Measurements from ENCODE around the gene PAFAH1B2. TPM values are rescaled to one million over a fixed set of nuclear protein-coding genes. Genes with fewer than 3 reads are reported as not detected.
"Not testable (repeated sequence)": the region's sequence is repeated elsewhere in the genome, so short reads cannot be mapped to it uniquely, and the experiment has no call there.

Gene PAFAH1B2
- total and polyA plus RNA-seq, 7 experiments from 2014 or later: 13.6 to 62.0 (median 53.6) TPM

DNA sequence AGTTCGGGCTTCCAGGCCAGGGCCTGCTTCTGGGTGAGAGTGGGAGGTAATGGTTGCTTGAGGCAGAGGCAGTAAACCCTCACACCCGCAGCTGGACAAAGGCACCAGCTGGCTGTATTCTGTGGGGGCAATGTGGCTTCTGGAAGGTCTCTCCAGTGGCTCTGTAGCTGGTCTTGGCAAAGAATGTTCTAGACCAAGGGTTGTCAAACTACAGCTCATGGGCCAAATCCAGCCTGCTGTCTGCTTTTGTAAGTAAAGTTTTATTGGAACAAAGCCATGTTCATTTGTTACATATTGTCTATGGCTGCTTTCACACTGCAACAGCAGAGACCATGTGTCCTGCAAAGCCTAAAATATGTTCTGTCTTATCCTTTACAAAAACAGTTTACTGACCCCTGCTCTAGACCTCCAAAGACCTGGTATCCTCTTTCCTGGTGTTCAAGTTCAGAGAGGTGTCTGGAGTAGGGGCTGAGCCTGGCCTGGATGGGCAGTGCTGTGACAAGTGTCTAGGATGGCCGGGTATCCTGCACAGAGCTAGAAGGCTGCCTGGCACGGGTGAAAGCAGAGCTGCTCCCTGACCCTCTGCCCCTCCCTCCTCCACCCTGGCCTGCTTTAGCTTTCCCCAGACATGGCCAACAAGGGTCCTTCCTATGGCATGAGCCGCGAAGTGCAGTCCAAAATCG lies 58.4 kb downstream of the PAFAH1B2 start:
- peaks cover 4 to 10% (median 8%) of the 10 kb centered on the region in 5 donors for H3K36me3 Mint-ChIP-seq
- peak overlapping the region in 5 of 9 donors; percentile 16 to 76 (median 48) for H3K27ac Mint-ChIP-seq
- DNase-seq (no peak), ATAC-seq (no peak)
- CTCF ChIA-PET: interaction anchor here (1.2 kb wide), 1 partner anchor 24 kb away, joined by 3 read pairs; no protein-coding TSS in a partner anchor
- H3K9me3 ChIP-seq (ENCODE audit: control insufficient read depth in 2 of 3, low read length in 3 of 3): no peaks in the 10 kb centered on the region
- H3K9me3 Mint-ChIP-seq: no peaks in the 10 kb centered on the region
- no peak overlapping the region for H3K4me3 Mint-ChIP-seq
- intact Hi-C loops (cut with micrococcal nuclease): no loop called here
- peaks cover 0 to 54% (median 7%) of the 10 kb centered on the region in 3 experiments for H3K36me3 ChIP-seq (ENCODE audit: control insufficient read depth in 2 of 3, insufficient read depth in 3 of 3, low read length in 3 of 3)
- POLR2A ChIA-PET: interaction anchor here (0.6 to 1.6 kb wide), 3 partner anchors 13 to 1351 kb away, joined by 3 to 4 read pairs (median 4); no protein-coding TSS in a partner anchor
- no peaks in the 10 kb centered on the region for H3K27me3 Mint-ChIP-seq
- H3K4me1 Mint-ChIP-seq: peaks cover 0 to 5% (median 0%) of the 10 kb centered on the region in 7 donors
- no peaks in the 10 kb centered on the region for H3K4me1 ChIP-seq (ENCODE audit: control insufficient read depth in 2 of 2, insufficient read depth in 2 of 2, low read length in 2 of 2)
- H3K27ac ChIP-seq (ENCODE audit: low read depth, low read length): no peak overlapping the region
- no peak overlapping the region for H3K4me3 ChIP-seq (ENCODE audit: low read length)
- no peaks in the 10 kb centered on the region for H3K27me3 ChIP-seq (ENCODE audit: control insufficient read depth in 2 of 2, insufficient read depth in 2 of 2, low read length in 2 of 2)

GRCh38 chr11:117203069-117203407 lies 59.0 kb downstream of the PAFAH1B2 start:
- DNase-seq (no peak), ATAC-seq (peak; percentile 16)
- peaks cover 0 to 5% (median 0%) of the 10 kb centered on the region in 7 donors for H3K4me1 Mint-ChIP-seq
- Histone ChIP-seq H3K9me3 (ENCODE audit: control insufficient read depth in 2 of 3, low read length in 3 of 3) (no peaks in the 10 kb centered on the region), H3K27ac (ENCODE audit: low read depth, low read length) (no peak overlapping the region), H3K27me3 (ENCODE audit: control insufficient read depth in 2 of 2, insufficient read depth in 2 of 2, low read length in 2 of 2) (no peaks in the 10 kb centered on the region), H3K4me1 (ENCODE audit: control insufficient read depth in 2 of 2, insufficient read depth in 2 of 2, low read length in 2 of 2) (no peaks in the 10 kb centered on the region), H3K4me3 (ENCODE audit: low read length) (no peak overlapping the region), H3K36me3 (ENCODE audit: control insufficient read depth in 2 of 3, insufficient read depth in 3 of 3, low read length in 3 of 3) (peaks cover 0 to 52% (median 7%) of the 10 kb centered on the region in 3 experiments)
- no peak overlapping the region for H3K4me3 Mint-ChIP-seq
- POLR2A ChIA-PET: interaction anchor here (0.6 to 1.6 kb wide), 2 partner anchors 12 to 1351 kb away, joined by 4 read pairs; no protein-coding TSS in a partner anchor
- peaks cover 4 to 10% (median 8%) of the 10 kb centered on the region in 5 donors for H3K36me3 Mint-ChIP-seq
- CTCF ChIA-PET: no interaction called here
- no peaks in the 10 kb centered on the region for H3K9me3 Mint-ChIP-seq
- no peaks in the 10 kb centered on the region for H3K27me3 Mint-ChIP-seq
- peak overlapping the region in 4 of 9 donors; percentile 36 to 76 (median 58) for H3K27ac Mint-ChIP-seq
- intact Hi-C loops (cut with micrococcal nuclease): no loop called here

DNA sequence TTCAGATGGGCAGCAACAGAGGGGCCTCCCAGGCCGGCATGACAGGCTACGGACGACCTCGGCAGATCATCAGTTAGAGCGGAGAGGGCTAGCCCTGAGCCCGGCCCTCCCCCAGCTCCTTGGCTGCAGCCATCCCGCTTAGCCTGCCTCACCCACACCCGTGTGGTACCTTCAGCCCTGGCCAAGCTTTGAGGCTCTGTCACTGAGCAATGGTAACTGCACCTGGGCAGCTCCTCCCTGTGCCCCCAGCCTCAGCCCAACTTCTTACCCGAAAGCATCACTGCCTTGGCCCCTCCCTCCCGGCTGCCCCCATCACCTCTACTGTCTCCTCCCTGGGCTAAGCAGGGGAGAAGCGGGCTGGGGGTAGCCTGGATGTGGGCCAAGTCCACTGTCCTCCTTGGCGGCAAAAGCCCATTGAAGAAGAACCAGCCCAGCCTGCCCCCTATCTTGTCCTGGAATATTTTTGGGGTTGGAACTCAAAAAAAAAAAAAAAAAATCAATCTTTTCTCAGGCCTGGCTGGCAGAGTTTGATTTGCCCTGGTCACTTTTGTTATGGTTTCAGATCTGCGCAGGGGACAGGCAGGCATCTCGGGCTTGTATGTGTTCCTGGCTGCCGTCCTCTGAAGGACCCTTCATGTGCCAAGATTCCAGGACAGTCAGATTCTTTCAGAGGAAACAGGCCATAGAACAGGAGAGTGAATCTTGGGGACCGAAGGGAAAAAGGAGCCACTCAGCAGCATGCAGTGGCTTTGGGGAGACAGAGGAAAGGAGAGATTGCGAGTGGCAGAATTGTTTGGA lies 60.4 kb downstream of the PAFAH1B2 start:
- ATAC-seq (no peak), DNase-seq (no peak)
- H3K9me3 ChIP-seq (ENCODE audit: control insufficient read depth in 2 of 3, low read length in 3 of 3): no peaks in the 10 kb centered on the region
- H3K4me1 ChIP-seq (ENCODE audit: control insufficient read depth in 2 of 2, insufficient read depth in 2 of 2, low read length in 2 of 2): no peaks in the 10 kb centered on the region
- Mint-ChIP-seq H3K9me3 (no peaks in the 10 kb centered on the region), H3K4me1 (peaks cover 0 to 5% (median 0%) of the 10 kb centered on the region in 7 donors), H3K27me3 (no peaks in the 10 kb centered on the region), H3K4me3 (no peak overlapping the region), H3K27ac (peak overlapping the region in 4 of 9 donors; percentile 36 to 68 (median 54)), H3K36me3 (peaks cover 4 to 14% (median 8%) of the 10 kb centered on the region in 5 donors)
- no peaks in the 10 kb centered on the region for H3K27me3 ChIP-seq (ENCODE audit: control insufficient read depth in 2 of 2, insufficient read depth in 2 of 2, low read length in 2 of 2)
- H3K4me3 ChIP-seq (ENCODE audit: low read length): no peak overlapping the region
- ChIA-PET POLR2A (no interaction called here), CTCF (interaction anchor here (1.3 kb wide), 1 partner anchor 24 kb away, joined by 3 read pairs; no protein-coding TSS in a partner anchor)
- H3K27ac ChIP-seq (ENCODE audit: low read depth, low read length): no peak overlapping the region
- intact Hi-C loops (cut with micrococcal nuclease): loop anchor here in 1 of 2 donors (5.0 kb wide), 1 partner anchor 72 kb away; no protein-coding TSS in a partner anchor
- peaks cover 0 to 48% (median 7%) of the 10 kb centered on the region in 3 experiments for H3K36me3 ChIP-seq (ENCODE audit: control insufficient read depth in 2 of 3, insufficient read depth in 3 of 3, low read length in 3 of 3)

DNA sequence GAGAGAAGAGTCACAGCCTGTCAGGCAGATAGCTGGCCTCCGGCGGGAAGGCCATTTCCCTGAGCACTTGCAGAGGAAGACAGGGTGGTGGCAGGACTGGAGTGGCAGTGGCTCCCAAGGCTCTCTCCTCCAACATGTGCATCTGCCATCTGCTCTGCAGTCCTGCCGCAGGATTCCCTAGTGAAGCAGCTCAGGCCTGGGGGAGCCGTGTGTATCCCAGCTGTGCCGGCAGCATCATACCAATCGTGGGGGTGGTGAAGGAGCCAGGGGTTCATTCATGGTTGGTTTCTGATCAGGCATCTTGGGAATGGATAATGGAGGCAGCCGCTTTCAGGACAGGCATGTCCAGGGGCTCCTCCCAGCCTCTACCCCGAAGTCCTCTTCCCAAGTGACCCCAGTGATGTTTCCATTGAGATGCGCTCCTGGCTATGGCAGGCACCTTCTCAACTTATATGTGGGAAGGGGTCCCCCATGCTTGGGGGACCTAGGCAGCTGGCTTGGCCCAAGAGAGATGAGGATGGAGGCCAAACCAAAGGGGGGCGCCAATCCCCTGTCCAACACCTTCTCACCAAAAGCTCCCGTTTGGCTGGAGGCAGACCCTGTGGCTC lies 61.2 kb downstream of the PAFAH1B2 start:
- H3K27ac Mint-ChIP-seq: peak overlapping the region in 3 of 9 donors; percentile 44 to 68 (median 64)
- intact Hi-C loops (cut with micrococcal nuclease): loop anchor here in 1 of 2 donors (5.0 kb wide), 1 partner anchor 73 kb away; no protein-coding TSS in a partner anchor
- no peak for DNase-seq
- H3K27me3 ChIP-seq (ENCODE audit: control insufficient read depth in 2 of 2, insufficient read depth in 2 of 2, low read length in 2 of 2): no peaks in the 10 kb centered on the region
- H3K27ac ChIP-seq (ENCODE audit: low read depth, low read length): no peak overlapping the region
- ChIA-PET CTCF (interaction anchor here (1.3 kb wide), 1 partner anchor 25 kb away, joined by 3 read pairs; no protein-coding TSS in a partner anchor), POLR2A (no interaction called here)
- H3K4me3 Mint-ChIP-seq: no peak overlapping the region
- no peaks in the 10 kb centered on the region for H3K27me3 Mint-ChIP-seq
- peaks cover 0 to 48% (median 7%) of the 10 kb centered on the region in 3 experiments for H3K36me3 ChIP-seq (ENCODE audit: control insufficient read depth in 2 of 3, insufficient read depth in 3 of 3, low read length in 3 of 3)
- H3K9me3 ChIP-seq (ENCODE audit: control insufficient read depth in 2 of 3, low read length in 3 of 3): no peaks in the 10 kb centered on the region
- no peak overlapping the region for H3K4me3 ChIP-seq (ENCODE audit: low read length)
- no peaks in the 10 kb centered on the region for H3K9me3 Mint-ChIP-seq
- ATAC-seq: no peak
- peaks cover 0 to 5% (median 0%) of the 10 kb centered on the region in 7 donors for H3K4me1 Mint-ChIP-seq
- H3K4me1 ChIP-seq (ENCODE audit: control insufficient read depth in 2 of 2, insufficient read depth in 2 of 2, low read length in 2 of 2): no peaks in the 10 kb centered on the region
- peaks cover 4 to 17% (median 9%) of the 10 kb centered on the region in 5 donors for H3K36me3 Mint-ChIP-seq

DNA sequence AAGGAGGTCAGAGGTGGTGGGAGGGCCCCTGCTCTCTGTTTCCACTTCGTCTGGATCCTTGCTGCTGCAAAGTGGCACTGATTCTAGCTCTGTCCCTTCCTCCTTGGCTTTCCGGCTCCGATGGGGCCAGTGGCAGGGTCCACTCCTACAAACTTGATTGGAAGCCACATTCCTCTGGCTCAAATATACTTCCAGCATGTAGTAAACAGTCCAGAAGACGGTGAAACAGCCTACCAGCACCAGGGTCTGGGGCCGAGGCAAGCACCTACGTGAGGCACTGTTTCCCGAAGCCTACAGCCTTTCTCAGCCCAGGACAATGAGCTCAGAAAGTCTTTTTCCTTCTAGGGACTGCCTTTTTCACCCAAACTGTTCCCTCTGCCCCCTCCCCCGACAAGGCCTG lies 62.0 kb downstream of the PAFAH1B2 start:
- POLR2A ChIA-PET; H3K4me3 ChIP-seq (ENCODE audit: low read length); H3K27me3 ChIP-seq (ENCODE audit: control insufficient read depth in 2 of 2, insufficient read depth in 2 of 2, low read length in 2 of 2); H3K4me3 Mint-ChIP-seq; ATAC-seq; DNase-seq; CTCF ChIA-PET; H3K9me3 Mint-ChIP-seq; H3K4me1 ChIP-seq (ENCODE audit: control insufficient read depth in 2 of 2, insufficient read depth in 2 of 2, low read length in 2 of 2); H3K4me1 Mint-ChIP-seq; H3K27me3 Mint-ChIP-seq; H3K27ac ChIP-seq (ENCODE audit: low read depth, low read length); H3K9me3 ChIP-seq (ENCODE audit: control insufficient read depth in 2 of 3, low read length in 3 of 3): not testable (repeated sequence)
- peaks cover 4 to 22% (median 9%) of the 10 kb centered on the region in 5 donors for H3K36me3 Mint-ChIP-seq
- peak overlapping the region in 2 of 9 donors; percentile 65 to 76 for H3K27ac Mint-ChIP-seq
- H3K36me3 ChIP-seq (ENCODE audit: control insufficient read depth in 2 of 3, insufficient read depth in 3 of 3, low read length in 3 of 3): peaks cover 0 to 46% (median 7%) of the 10 kb centered on the region in 3 experiments
- intact Hi-C loops (cut with micrococcal nuclease): loop anchor here in 1 of 2 donors (5.0 kb wide), 1 partner anchor 74 kb away; no protein-coding TSS in a partner anchor

GRCh38 chr11:117206859-117207258 lies 62.8 kb downstream of the PAFAH1B2 start:
- POLR2A ChIA-PET; CTCF ChIA-PET; DNase-seq; ATAC-seq; H3K4me1 Mint-ChIP-seq; H3K27me3 Mint-ChIP-seq; H3K27me3 ChIP-seq (ENCODE audit: control insufficient read depth in 2 of 2, insufficient read depth in 2 of 2, low read length in 2 of 2); H3K27ac ChIP-seq (ENCODE audit: low read depth, low read length); H3K27ac Mint-ChIP-seq; H3K9me3 Mint-ChIP-seq; H3K4me3 Mint-ChIP-seq; H3K9me3 ChIP-seq (ENCODE audit: control insufficient read depth in 2 of 3, low read length in 3 of 3); H3K4me3 ChIP-seq (ENCODE audit: low read length); H3K4me1 ChIP-seq (ENCODE audit: control insufficient read depth in 2 of 2, insufficient read depth in 2 of 2, low read length in 2 of 2): not testable (repeated sequence)
- peaks cover 9 to 29% (median 14%) of the 10 kb centered on the region in 5 donors for H3K36me3 Mint-ChIP-seq
- peaks cover 4 to 50% (median 7%) of the 10 kb centered on the region in 3 experiments for H3K36me3 ChIP-seq (ENCODE audit: control insufficient read depth in 2 of 3, insufficient read depth in 3 of 3, low read length in 3 of 3)
- intact Hi-C loops (cut with micrococcal nuclease): loop anchor here in 1 of 2 donors (5.0 kb wide), 1 partner anchor 75 kb away; no protein-coding TSS in a partner anchor

Data from naive thymus-derived CD4-positive, alpha-beta T cell (primary cell).